GM21717 (cell line): ENCODE results near the gene C1orf115.
"Not testable (repeated sequence)": the region's sequence is repeated elsewhere in the genome, so short reads cannot be mapped to it uniquely, and the experiment has no call there.

Experiments used
- ATAC-seq: cut with Tn5 transposase; IDR thresholded peaks from one replicate; pipeline ENCODE4 v1.9.1; 2021; ENCODE audit warnings: mild to moderate bottlenecking, moderate library complexity; ENCODE audit not compliant: unreplicated experiment

The C1orf115 gene

GRCh38 chr1:220717800-220718640 lies 27.9 kb downstream of the C1orf115 start:
- peak; percentile 73 for ATAC-seq

GRCh38 chr1:220721266-220721665 lies 31.1 kb downstream of the C1orf115 start:
- not testable (repeated sequence) for ATAC-seq

- ATAC-seq, result no peak
Measured at GRCh38 chr1:220726634-220727033, 36.5 kb downstream of the C1orf115 start.

GRCh38 chr1:220727519-220727918 lies 37.4 kb downstream of the C1orf115 start:
- ATAC-seq, result no peak

- ATAC-seq, result no peak
Measured at GRCh38 chr1:220730486-220730885, 40.3 kb downstream of the C1orf115 start.

GRCh38 chr1:220732137-220732536 lies 42.0 kb downstream of the C1orf115 start:
- ATAC-seq, result no peak

- ATAC-seq, result peak; percentile 17
Measured at GRCh38 chr1:220732621-220733020, 42.5 kb downstream of the C1orf115 start.

GRCh38 chr1:220733086-220733601 lies 43.0 kb downstream of the C1orf115 start:
- peak; percentile 83 for ATAC-seq

- no peak for ATAC-seq
Measured at GRCh38 chr1:220734571-220735326, 44.6 kb downstream of the C1orf115 start.

GRCh38 chr1:220736283-220736682 lies 46.1 kb downstream of the C1orf115 start:
- not testable (repeated sequence) for ATAC-seq

GRCh38 chr1:220741349-220741748 lies 51.2 kb downstream of the C1orf115 start:
- no peak for ATAC-seq

GRCh38 chr1:220741825-220742224 lies 51.7 kb downstream of the C1orf115 start:
- no peak for ATAC-seq

GRCh38 chr1:220742520-220742919 lies 52.4 kb downstream of the C1orf115 start:
- ATAC-seq, result no peak

GRCh38 chr1:220746851-220747250 lies 56.7 kb downstream of the C1orf115 start:
- no peak for ATAC-seq

- ATAC-seq, result no peak
Measured at GRCh38 chr1:220747437-220748088, 57.4 kb downstream of the C1orf115 start.

GRCh38 chr1:220748089-220748934 lies 58.1 kb downstream of the C1orf115 start, which contains the start of gene MTARC2:
Gene MTARC2, plus strand, starts transcription at chr1:220748322. Its CDS starts 210 bp downstream, at chr1:220748532.
- ATAC-seq, result peak; percentile 88
